HG02870 (cell line): ENCODE data around the gene RGCC.
"Not testable (repeated sequence)": the region's sequence is repeated elsewhere in the genome, so short reads cannot be mapped to it uniquely, and the experiment has no call there.

Source experiments
- ATAC-seq: cut with Tn5 transposase; IDR thresholded peaks from one replicate; pipeline ENCODE4 v1.9.1; 2021; ENCODE audit warnings: mild to moderate bottlenecking, moderate library complexity; ENCODE audit not compliant: unreplicated experiment

The RGCC gene

GRCh38 chr13:41488124-41488523 is 30.8 kb downstream of the RGCC start:
- no peak for ATAC-seq

- ATAC-seq = no peak
Measured at GRCh38 chr13:41490371-41491015, 33.1 kb downstream of the RGCC start.

DNA sequence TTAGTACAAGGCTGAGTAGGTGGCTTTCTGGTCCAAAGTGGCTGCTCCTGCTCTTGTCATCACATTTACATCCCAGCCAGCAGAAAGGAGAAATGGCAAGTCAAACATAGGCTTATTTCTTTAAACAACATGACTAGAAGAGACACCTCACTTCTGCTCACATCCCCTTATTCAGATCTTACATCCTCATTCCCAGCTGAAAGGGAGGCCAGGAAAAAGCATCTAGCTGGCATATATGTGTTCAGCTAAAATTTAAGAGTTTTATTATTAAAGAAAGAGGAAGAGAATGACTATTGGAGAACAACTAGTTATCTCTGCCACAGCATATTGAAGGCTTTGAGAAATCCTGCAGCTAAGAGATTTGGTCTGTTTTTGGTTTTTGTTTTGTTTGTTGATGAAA is 34.1 kb downstream of the RGCC start:
- no peak for ATAC-seq

GRCh38 chr13:41492432-41493260 is 35.3 kb downstream of the RGCC start:
- ATAC-seq = peak; percentile 58

- no peak for ATAC-seq
Measured at GRCh38 chr13:41494202-41494601, 36.9 kb downstream of the RGCC start.

GRCh38 chr13:41495044-41495443 is 37.7 kb downstream of the RGCC start:
- no peak for ATAC-seq

- ATAC-seq = no peak
Measured at GRCh38 chr13:41496420-41497234, 39.3 kb downstream of the RGCC start.

GRCh38 chr13:41497436-41497835 is 40.1 kb downstream of the RGCC start:
- no peak for ATAC-seq

DNA sequence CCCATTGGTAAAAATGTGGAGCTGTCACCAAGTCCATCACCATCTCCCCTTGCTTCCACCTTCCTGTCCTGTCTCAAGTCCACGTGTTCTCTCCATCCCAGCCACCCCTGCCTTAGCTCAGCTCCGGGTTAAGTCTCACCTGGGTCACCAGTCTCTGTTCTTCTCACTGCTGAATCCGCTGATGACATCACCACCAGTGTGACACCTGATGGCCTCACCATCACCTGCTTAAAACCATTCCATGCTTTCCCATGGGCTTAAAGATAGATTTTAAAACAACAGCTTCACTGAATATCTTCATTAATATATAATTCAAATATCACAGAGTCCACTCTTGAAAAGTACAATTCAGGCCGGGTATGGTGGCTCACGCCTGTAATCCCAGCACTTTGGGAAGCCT is 42.1 kb downstream of the RGCC start:
- ATAC-seq = no peak

DNA sequence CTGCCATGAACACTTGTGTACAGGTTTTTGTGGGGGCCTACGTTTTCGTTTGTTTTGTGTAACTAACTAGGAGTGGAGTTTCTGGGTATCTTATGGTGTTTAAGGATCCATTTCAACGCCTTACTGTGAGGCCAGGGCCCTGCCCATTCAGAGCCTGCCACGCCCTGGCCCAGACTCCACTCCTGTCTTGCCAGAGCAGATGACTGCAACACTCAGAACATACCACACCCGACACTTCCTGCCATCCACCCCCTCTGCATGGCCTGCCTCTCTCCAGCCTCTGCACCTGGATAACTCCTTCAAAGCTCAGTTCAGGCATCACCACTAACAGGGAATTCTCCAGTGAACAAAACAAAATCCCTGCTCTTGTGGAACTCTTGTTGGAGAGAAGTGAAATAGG is 43.2 kb downstream of the RGCC start:
- no peak for ATAC-seq

DNA sequence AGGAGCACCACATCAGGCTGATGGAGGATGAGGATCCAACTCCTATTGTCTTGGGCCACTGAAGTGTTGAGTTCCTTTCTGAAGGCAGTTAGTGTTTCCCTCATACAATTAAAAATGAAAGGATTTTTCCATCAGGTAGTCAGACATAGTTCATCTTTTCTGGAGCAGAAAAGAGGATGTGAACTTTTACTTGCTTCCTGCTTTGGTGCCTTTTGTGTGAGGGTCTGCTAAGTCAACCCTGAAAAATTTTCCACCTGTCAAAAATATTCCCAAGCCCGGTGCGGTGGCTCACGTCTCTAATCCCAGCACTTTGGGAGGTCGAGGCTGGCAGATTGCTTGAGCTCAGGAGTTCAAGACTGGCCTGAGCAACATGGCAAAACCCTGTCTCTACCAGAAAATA is 43.9 kb downstream of the RGCC start:
- ATAC-seq = no peak

GRCh38 chr13:41502031-41502430 is 44.7 kb downstream of the RGCC start:
- ATAC-seq = no peak

- peak; percentile 79 for ATAC-seq
Measured at GRCh38 chr13:41502673-41503072, 45.3 kb downstream of the RGCC start.

DNA sequence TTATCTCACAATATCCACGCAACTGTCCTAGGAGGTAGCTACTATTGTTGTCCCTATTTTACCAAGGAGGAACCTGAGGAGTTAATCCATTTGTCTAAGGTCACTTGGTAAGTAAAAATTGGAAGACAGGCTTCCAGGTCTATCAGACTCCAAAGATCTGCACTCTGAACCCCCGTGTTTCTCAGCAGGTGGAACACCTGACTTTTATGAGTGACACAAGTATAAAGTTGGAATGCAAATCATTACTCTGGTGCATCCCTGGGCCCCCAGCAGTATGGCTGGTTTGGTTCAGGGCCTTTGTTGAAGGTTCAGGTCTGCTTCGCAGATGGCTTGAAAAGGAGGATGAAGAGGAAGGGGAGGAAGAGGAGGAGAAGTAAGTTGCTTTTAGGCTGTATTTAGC is 46.0 kb downstream of the RGCC start:
- no peak for ATAC-seq

- ATAC-seq = not testable (repeated sequence)
Measured at GRCh38 chr13:41504657-41505056, 47.3 kb downstream of the RGCC start.

GRCh38 chr13:41505209-41505835 is 48.0 kb downstream of the RGCC start:
- ATAC-seq = no peak

DNA sequence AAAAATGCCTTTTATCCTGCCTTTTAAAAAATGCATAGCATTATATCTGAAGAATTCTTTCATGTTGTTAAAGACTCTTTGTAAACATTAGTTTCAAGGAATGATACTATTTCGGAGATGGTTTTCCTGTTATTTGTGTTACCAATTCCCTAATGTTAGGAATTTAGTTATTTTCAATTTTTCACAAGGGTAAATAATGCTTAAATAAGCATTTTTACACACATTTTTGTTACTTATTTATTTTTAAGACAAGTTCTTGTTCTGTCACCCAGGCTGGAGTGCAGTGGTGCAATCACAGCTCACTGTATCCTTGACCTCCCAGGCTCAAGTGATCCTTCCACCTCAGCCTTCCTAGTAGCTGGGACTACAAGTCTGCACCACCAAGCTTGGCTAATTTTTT is 49.0 kb downstream of the RGCC start:
- ATAC-seq = no peak

GRCh38 chr13:41509971-41510370 is 52.6 kb downstream of the RGCC start:
- ATAC-seq = no peak

DNA sequence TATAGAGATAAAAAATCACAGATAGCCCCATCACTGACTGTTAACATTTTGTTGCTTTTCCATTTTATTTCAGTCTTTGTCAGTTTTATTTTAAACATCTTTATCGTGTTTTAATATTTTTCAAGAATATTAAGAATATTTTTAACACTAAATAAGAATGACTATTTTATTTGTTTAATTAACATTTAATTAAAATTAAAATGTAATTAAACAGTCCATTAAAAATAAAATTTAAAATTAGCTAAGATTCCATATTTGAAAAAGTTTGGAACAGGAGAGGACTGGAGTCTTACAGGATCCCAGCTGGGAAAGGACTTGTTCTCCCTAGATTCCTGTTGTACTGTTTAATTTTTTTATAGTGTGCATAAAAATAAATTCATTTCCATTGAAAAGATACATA is 54.5 kb downstream of the RGCC start:
- ATAC-seq = no peak

DNA sequence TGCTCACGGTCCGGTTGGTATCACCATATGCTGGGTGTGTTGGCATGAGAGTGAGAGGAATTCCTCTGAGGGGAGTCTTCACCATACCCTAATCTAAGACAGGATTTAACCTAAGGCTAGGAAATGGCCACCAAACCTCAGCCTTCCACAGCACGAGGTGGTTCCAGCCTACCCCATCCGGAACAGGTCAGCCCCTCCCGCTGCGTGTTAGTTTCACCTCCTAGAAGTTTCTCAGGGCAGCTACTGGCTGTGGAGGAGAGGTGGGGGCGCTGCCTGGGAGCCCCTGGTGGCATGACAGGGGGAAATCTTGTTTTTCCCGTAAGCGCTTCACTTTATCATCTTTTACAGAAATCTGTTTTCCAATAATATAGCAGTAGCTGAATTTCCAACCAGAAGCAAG is 55.1 kb downstream of the RGCC start:
- ATAC-seq = no peak

GRCh38 chr13:41513600-41513999 is 56.2 kb downstream of the RGCC start:
- no peak for ATAC-seq
